Suppressor macrophage (primary cell): ENCODE data around the gene GGA2.
"Not testable (repeated sequence)": the region's sequence is repeated elsewhere in the genome, so short reads cannot be mapped to it uniquely, and the experiment has no call there.

Experiments
- DNase-seq, 4 experiments: peaks; one replicate each; pipeline ENCODE4 v3.0.0-alpha.2; 2020 to 2022

GGA2 gene

GRCh38 chr16:23465179-23465578 is 45.1 kb downstream of the GGA2 start:
- no peak for DNase-seq

- DNase-seq: no peak
Measured at GRCh38 chr16:23464196-23464595, 46.1 kb downstream of the GGA2 start.

GRCh38 chr16:23462994-23463393 is 47.3 kb downstream of the GGA2 start:
- not testable (repeated sequence) for DNase-seq

GRCh38 chr16:23453338-23454052 is 56.8 kb downstream of the GGA2 start:
- no peak for DNase-seq

GRCh38 chr16:23452572-23453337 is 57.5 kb downstream of the GGA2 start, which contains the start of gene COG7:
COG7 (minus strand) TSS chr16:23453189; CDS start chr16:23452994, 195 bp downstream.
- DNase-seq: peak; percentile 90 to 95 (median 94)

- no peak for DNase-seq
Measured at GRCh38 chr16:23452221-23452571, 58.1 kb downstream of the GGA2 start.

GRCh38 chr16:23448392-23448791 is 61.9 kb downstream of the GGA2 start:
- no peak for DNase-seq

- DNase-seq: not testable (repeated sequence)
Measured at GRCh38 chr16:23437542-23437941, 72.8 kb downstream of the GGA2 start.

- no peak for DNase-seq
Measured at GRCh38 chr16:23436951-23437350, 73.3 kb downstream of the GGA2 start.

GRCh38 chr16:23435500-23435899 is 74.8 kb downstream of the GGA2 start:
- DNase-seq: peak; percentile 72 to 83 (median 79)

GRCh38 chr16:23434380-23434779 is 75.9 kb downstream of the GGA2 start:
- peak; percentile 57 to 74 (median 68) for DNase-seq

GRCh38 chr16:23433261-23433920 is 76.9 kb downstream of the GGA2 start:
- DNase-seq: no peak

- DNase-seq: no peak
Measured at GRCh38 chr16:23432176-23433128, 77.8 kb downstream of the GGA2 start.

GRCh38 chr16:23428351-23428750 is 81.9 kb downstream of the GGA2 start:
- DNase-seq: peak in 3 of 4 experiments; percentile 11 to 37 (median 12)

- no peak for DNase-seq
Measured at GRCh38 chr16:23424292-23424958, 85.9 kb downstream of the GGA2 start.

- no peak for DNase-seq
Measured at GRCh38 chr16:23423496-23424049, 86.7 kb downstream of the GGA2 start.

GRCh38 chr16:23420011-23420410 is 90.3 kb downstream of the GGA2 start:
- DNase-seq: no peak

- DNase-seq: no peak
Measured at GRCh38 chr16:23416816-23417215, 93.5 kb downstream of the GGA2 start.

- DNase-seq: no peak
Measured at GRCh38 chr16:23414731-23415130, 95.6 kb downstream of the GGA2 start.
